ENCODE measurements around the gene GGNBP2. TPM values are rescaled to one million over a fixed set of nuclear protein-coding genes. Genes with fewer than 3 reads are reported as not detected.

Gene GGNBP2
- total and polyA plus RNA-seq, 7 donors = 29.2 to 54.4 (median 40.0) TPM

- Histone ChIP-seq H3K4me3 (no peak overlapping the region), H3K27ac (no peak overlapping the region), H3K4me1 (peaks cover 8% of the 10 kb centered on the region), H3K36me3 (ENCODE audit: insufficient read depth in 1 of 2, low read depth in 1 of 2) (peaks cover 15 to 60% of the 10 kb centered on the region in 2 donors), H3K27me3 (ENCODE audit: insufficient read depth in 3 of 3, low read length in 2 of 3) (no peaks in the 10 kb centered on the region), H3K9me3 (no peaks in the 10 kb centered on the region)
- WGBS, 3 donors = 90 to 94% (median 94%) methylated on average over 2 of the region's 2 CpGs
- ATAC-seq (no peak), DNase-seq (no peak)
- intact Hi-C loops (cut with DNase I) = loop anchor here (5.0 to 10.0 kb wide), 2 partner anchors 50 to 412 kb away; partner anchors contain the start of gene AATF (in 1 of the 2)
- TF ChIP-seq CTCF (IDR thresholded peaks at IDR 0.05) = no peak
Observed at GRCh38 chr17:36532435-36532975, 12.2 kb upstream of the GGNBP2 start.

GRCh38 chr17:36533935-36534839 is 10.5 kb upstream of the GGNBP2 start:
- 5 to 7% (median 5%) methylated on average over 38 to 48 of the region's 48 CpGs for WGBS, 3 donors
- TF ChIP-seq CTCF (IDR thresholded peaks at IDR 0.05) = peak; percentile 51
- DNase-seq = peak; percentile 74 to 84
- ATAC-seq = peak; percentile 32 to 59 (median 55)
- Histone ChIP-seq H3K4me3 (peak overlapping the region; percentile 92), H3K4me1 (peaks cover 8% of the 10 kb centered on the region), H3K27ac (peak overlapping the region; percentile 100), H3K36me3 (ENCODE audit: insufficient read depth in 1 of 2, low read depth in 1 of 2) (peaks cover 9 to 65% of the 10 kb centered on the region in 2 donors), H3K9me3 (no peaks in the 10 kb centered on the region), H3K27me3 (ENCODE audit: insufficient read depth in 3 of 3, low read length in 2 of 3) (no peaks in the 10 kb centered on the region)
- intact Hi-C loops (cut with DNase I) = loop anchor here (5.0 to 10.0 kb wide), 2 partner anchors 52 to 411 kb away; partner anchors contain the start of gene AATF (in 1 of the 2)

GRCh38 chr17:36534840-36535668 is 9.7 kb upstream of the GGNBP2 start, which contains the start of the genes MYO19 and PIGW:
MYO19 (minus strand) TSS chr17:36534868; CDS start chr17:36532538, 2,330 bp downstream.
PIGW (plus strand) TSS chr17:36534987; CDS start chr17:36537102, 2,115 bp downstream.
- H3K9me3 ChIP-seq = no peaks in the 10 kb centered on the region
- H3K36me3 ChIP-seq (ENCODE audit: insufficient read depth in 1 of 2, low read depth in 1 of 2) = peaks cover 9 to 65% of the 10 kb centered on the region in 2 donors
- peak within 1 kb of the TSS; percentile 92 for H3K4me3 ChIP-seq
- ATAC-seq (peak; percentile 91 to 94 (median 94)), DNase-seq (peak; percentile 92 to 95)
- no peaks in the 10 kb centered on the region for H3K27me3 ChIP-seq (ENCODE audit: insufficient read depth in 3 of 3, low read length in 2 of 3)
- peak within 1 kb of the TSS; percentile 100 for H3K27ac ChIP-seq
- WGBS, 3 donors = 0% methylated on average over 76 to 83 of the region's 83 CpGs
- H3K4me1 ChIP-seq = peaks cover 8% of the 10 kb centered on the region
- intact Hi-C loops (cut with DNase I) = loop anchor here (5.0 to 10.0 kb wide), 3 partner anchors 53 to 410 kb away; partner anchors contain the start of genes AATF (in 1 of the 2) and MRM1 (in 1 of the 2)
- TF ChIP-seq CTCF (IDR thresholded peaks at IDR 0.05) = peak; percentile 14

GRCh38 chr17:36535669-36536081 is 9.0 kb upstream of the GGNBP2 start:
- TF ChIP-seq CTCF (IDR thresholded peaks at IDR 0.05) = no peak
- Histone ChIP-seq H3K27ac (peak overlapping the region; percentile 100), H3K9me3 (no peaks in the 10 kb centered on the region), H3K36me3 (ENCODE audit: insufficient read depth in 1 of 2, low read depth in 1 of 2) (peaks cover 9 to 59% of the 10 kb centered on the region in 2 donors), H3K27me3 (ENCODE audit: insufficient read depth in 3 of 3, low read length in 2 of 3) (no peaks in the 10 kb centered on the region), H3K4me1 (peaks cover 8% of the 10 kb centered on the region), H3K4me3 (peak overlapping the region; percentile 92)
- ATAC-seq (peak in 1 of 4 donors; percentile 38), DNase-seq (no peak)
- 4 to 10% (median 6%) methylated on average over 15 of the region's 15 CpGs for WGBS, 3 donors
- intact Hi-C loops (cut with DNase I) = loop anchor here (5.0 to 10.0 kb wide), 2 partner anchors 67 to 409 kb away; partner anchors contain the start of genes AATF (in 1 of the 2) and MRM1 (in 1 of the 2)
